DMS53 treated with DMSO at 0.1 percent for 48 hours (cell line): Measurements from ENCODE around the gene PDK2.

Experiments used
- DNase-seq: peaks from one replicate; lab custom pipeline; 2025; ENCODE audit not compliant: unreplicated experiment; lab: John Stamatoyannopoulos, UW

The PDK2 gene

GRCh38 chr17:50094753-50095619 lies at the start of gene PDK2:
Gene PDK2, plus strand, starts transcription at chr17:50095351. Its CDS starts 85 bp downstream, at chr17:50095436.
- DNase-seq = peak; percentile 95

- DNase-seq = no peak
These were observed 49.0 kb upstream of the PDK2 start for GRCh38 chr17:50046179-50046578.

DNA sequence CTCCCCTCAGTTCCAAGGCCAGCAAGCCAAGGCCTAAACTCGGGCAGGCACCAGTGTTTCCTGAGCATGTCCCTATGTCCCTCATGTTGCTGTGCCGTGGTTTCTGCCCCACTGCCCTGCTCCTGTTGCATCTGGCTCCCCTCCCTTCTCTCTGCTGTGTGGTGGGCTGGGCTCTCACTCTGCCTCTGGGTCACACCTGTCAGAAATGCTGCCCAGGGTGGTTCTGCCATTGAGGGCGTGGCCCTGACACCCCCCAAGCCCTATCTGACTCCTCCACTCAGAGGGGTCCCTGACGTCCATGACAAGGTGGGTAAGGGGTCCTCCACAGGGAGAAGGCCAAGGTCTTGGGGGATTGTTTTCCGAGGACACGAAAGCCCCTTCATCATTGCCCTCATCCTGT lies 48.5 kb upstream of the PDK2 start:
- no peak for DNase-seq

GRCh38 chr17:50047083-50047482 lies 48.1 kb upstream of the PDK2 start:
- no peak for DNase-seq

- no peak for DNase-seq
These were observed 47.5 kb upstream of the PDK2 start for GRCh38 chr17:50047488-50048126.

DNA sequence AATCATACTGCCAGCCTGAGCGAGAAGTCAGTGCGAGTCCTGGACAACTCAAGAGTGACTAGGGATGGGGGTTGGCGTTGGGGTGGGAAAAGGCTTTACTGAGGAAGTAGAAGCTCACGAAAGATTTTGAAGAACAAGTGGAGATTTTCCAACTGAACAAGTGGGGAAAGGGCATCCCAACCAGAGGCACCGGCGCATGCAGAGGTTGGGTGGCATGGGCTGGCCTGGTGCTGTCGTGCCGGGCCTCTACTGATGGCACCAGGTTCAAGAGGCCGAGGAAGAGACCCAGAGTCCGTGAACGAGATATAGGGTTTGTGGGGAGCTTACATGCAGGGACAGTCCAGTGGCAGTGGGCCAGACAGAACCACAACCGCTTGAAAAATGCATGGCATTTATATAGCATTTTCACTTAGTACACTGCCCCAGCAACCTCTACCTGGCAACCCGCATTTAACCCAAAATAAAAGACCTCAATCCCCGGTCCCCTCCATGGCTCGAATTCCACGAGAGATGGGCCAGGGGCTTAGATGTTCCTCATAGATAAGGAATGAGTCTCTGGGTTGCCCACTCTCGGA lies 46.9 kb upstream of the PDK2 start:
- no peak for DNase-seq

DNA sequence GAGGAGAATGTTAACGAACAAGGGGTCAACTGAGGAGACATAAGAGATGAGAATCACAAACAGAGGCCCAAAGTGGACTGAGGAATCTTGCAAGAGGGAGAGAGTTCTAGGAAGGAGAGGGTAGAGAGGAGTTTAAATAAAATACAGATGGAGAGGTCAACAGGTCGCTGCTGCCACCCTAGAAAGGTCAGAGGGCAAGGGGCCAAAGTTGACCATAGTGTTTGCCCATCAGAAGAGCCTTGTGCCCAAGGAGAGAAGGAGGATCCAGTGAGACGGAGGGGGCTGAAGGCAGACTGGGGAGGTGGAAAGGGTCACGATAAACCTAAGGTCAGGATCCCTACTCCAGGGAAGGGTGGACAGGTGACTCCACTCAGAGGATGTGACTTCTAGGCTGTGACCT lies 46.2 kb upstream of the PDK2 start:
- no peak for DNase-seq

GRCh38 chr17:50049636-50050035 lies 45.5 kb upstream of the PDK2 start:
- DNase-seq = no peak

GRCh38 chr17:50050431-50051032 lies 44.6 kb upstream of the PDK2 start:
- DNase-seq = no peak

- peak; percentile 73 for DNase-seq
These were observed 44.0 kb upstream of the PDK2 start for GRCh38 chr17:50051082-50051576.

DNA sequence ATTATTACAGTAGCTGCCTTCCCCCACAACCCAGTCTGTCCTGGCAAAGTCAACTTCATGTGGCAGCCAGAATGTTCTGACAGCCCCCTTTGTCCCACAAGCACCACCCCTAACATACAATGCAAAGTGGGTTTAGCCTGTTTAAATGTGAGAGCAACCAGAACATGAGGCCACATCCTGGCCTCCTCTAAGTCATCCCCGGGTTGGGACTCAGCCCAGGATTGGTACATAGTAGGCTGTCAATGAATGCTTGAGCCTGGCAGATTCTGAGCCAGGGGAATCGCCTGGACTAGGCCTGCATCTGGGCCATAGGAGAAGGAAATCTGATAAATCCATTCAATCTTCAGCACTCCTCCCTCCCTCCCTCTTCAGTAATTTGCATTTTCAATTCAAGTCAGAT lies 43.5 kb upstream of the PDK2 start:
- DNase-seq = no peak

GRCh38 chr17:50052241-50052796 lies 42.8 kb upstream of the PDK2 start:
- DNase-seq = peak; percentile 68

DNA sequence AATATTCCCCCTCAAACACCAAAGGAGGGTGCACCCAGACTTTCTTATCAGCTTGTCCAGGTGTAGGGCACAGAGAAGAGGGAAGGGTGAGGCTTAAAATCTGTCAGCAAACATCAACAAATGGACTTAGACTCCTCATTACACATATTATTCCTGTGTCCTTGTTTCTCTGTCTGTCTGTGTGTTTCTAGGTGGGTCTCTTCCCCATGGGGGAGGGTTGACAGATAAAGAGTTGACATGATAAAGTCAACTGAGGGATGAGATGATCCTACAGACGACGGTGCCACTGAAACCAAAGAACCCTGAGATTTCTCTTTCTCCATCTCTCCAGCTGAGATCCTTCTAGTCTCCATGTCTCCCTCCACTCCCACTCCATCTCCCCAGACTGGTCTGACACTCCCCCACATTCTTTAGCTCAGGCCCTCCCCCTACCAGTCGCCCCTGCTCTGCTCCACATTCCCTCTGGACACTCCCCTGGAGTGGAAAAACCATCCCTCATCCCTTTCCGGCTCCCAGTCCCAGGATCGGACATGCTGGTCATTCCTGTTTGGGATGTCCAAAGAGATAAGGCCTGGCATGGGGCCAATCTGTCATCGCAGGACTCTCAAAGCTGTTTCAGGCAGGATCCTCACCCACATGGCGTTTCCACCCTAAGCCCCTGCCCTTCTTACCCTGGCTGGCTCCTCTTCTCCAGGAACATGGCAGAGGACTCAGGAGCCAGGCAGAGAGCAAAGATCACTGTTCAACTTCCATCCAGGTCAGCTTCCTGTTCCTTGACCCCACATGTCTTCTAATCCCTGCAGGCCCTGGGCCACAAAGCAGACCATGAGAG lies 42.1 kb upstream of the PDK2 start:
- DNase-seq = no peak

DNA sequence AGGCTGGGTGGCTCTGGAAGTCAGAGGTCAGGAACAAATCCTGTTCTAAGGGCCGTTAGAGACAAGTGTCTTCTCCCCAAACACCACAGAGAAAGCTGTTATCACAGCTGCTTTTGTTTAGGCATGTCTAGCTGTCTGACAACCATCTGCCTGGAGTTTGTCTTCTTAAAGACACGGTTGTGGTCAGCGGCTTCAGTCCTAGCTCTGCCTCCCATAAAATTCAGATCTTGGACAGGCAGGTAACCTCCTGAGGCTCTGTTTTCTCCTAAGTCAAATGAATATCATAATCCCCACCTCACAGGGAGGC lies 41.5 kb upstream of the PDK2 start:
- no peak for DNase-seq

- peak; percentile 98 for DNase-seq
These were observed 40.1 kb upstream of the PDK2 start for GRCh38 chr17:50055055-50055425.

- DNase-seq = peak; percentile 82
These were observed 39.5 kb upstream of the PDK2 start, which contains the start of gene ITGA3 for GRCh38 chr17:50055426-50056216. Gene ITGA3, plus strand, starts transcription at chr17:50056110. Its CDS starts 330 bp downstream, at chr17:50056440.

- peak; percentile 78 for DNase-seq
These were observed 38.8 kb upstream of the PDK2 start for GRCh38 chr17:50056217-50056960.

DNA sequence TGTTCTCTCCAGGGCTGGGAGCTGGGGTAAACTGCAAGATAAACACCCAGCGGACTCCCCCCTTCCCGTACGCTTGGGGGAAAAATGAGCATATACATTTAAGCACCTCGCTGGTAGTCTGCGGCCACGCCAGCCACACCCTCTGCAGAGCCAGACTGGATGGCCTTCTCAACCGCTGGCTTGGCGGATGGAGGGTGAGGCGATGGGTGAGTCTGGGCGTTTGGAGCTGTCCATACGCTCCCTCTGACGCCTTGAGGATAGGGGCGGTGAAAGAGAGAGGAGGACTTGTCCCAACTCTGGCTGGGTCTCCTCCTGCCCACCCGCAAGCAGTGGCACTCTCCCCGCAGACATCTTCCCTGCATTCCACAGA lies 38.2 kb upstream of the PDK2 start:
- no peak for DNase-seq

- no peak for DNase-seq
These were observed 37.6 kb upstream of the PDK2 start for GRCh38 chr17:50057521-50057991.
